ENCODE results near the gene IFITM2. TPM values are rescaled to one million over a fixed set of nuclear protein-coding genes. Genes with fewer than 3 reads are reported as not detected.

The IFITM2 gene
- total RNA-seq, 1 experiment from 2014 or later: 421 TPM

GRCh38 chr11:279966-280705 lies 27.5 kb upstream of the IFITM2 start:
- Histone ChIP-seq H3K4me2 (ENCODE audit: insufficient read depth, insufficient read length, low read length) (no peak overlapping the region), H4K20me1 (ENCODE audit: control insufficient read depth, insufficient read depth, insufficient read length) (no peaks in the 10 kb centered on the region), H3K14ac (ENCODE audit: insufficient read depth, low read length) (no peak overlapping the region), H2BK120ac (ENCODE audit: low read depth, low read length, poor library complexity, severe bottlenecking) (no peak overlapping the region), H4K5ac (ENCODE audit: insufficient read length, low read depth, low read length) (no peak overlapping the region), H3K79me2 (ENCODE audit: insufficient read depth, low read length) (no peaks in the 10 kb centered on the region), H3K23me2 (ENCODE audit: insufficient read length, low read depth, low read length, poor library complexity, severe bottlenecking) (no peaks in the 10 kb centered on the region), H2BK5ac (ENCODE audit: insufficient read length, low read length) (no peak overlapping the region), H4K8ac (replicated peaks; ENCODE audit: insufficient read length, low read depth, low read length) (no peak overlapping the region), H3K56ac (ENCODE audit: insufficient read length, low read depth, low read length) (no peak overlapping the region), H3K23ac (ENCODE audit: insufficient read length, low read depth, low read length) (no peak overlapping the region), H3K4me1 (ENCODE audit: insufficient read depth, low read length) (no peaks in the 10 kb centered on the region), H4K91ac (ENCODE audit: insufficient read length, low read depth, low read length) (no peak overlapping the region), H2BK15ac (ENCODE audit: low read depth, low read length) (no peak overlapping the region), H3K9me3 (ENCODE audit: control insufficient read depth, low read depth, low read length) (no peaks in the 10 kb centered on the region), H2BK12ac (ENCODE audit: insufficient read length, low read depth, low read length) (no peak overlapping the region), H2BK20ac (ENCODE audit: low read depth, low read length, poor library complexity, severe bottlenecking) (no peak overlapping the region), H3K9ac (ENCODE audit: extremely low read depth, insufficient read length, low read length) (no peak overlapping the region), H2AFZ (ENCODE audit: low read length) (no peak overlapping the region), H3K4ac (ENCODE audit: low read depth, low read length) (no peak overlapping the region), H3K18ac (ENCODE audit: insufficient read length, low read depth, low read length) (no peak overlapping the region), H2AK5ac (ENCODE audit: insufficient read length, low read length) (no peak overlapping the region), H3K79me1 (ENCODE audit: insufficient read depth, low read depth, low read length, poor library complexity, severe bottlenecking) (no peaks in the 10 kb centered on the region), H3K27me3 (ENCODE audit: insufficient read depth, low read length) (no peaks in the 10 kb centered on the region), H3T11ph (ENCODE audit: low read length) (no peak overlapping the region), H3K27ac (ENCODE audit: insufficient read length, low read depth, low read length) (no peak overlapping the region)
- Mint-ChIP-seq H3K4me3 (no peak overlapping the region), H3K9me3 (peaks cover 2 to 3% of the 10 kb centered on the region in 2 experiments; a peak in 1 of 5 replicates), H3K36me3 (ENCODE audit: insufficient read depth in 1 of 3, low read depth in 3 of 3) (no peaks in the 10 kb centered on the region; a peak in 2 of 7 replicates), H3K4me1 (peaks cover 29 to 39% of the 10 kb centered on the region in 2 experiments), H3K27ac (no peak overlapping the region), H3K27me3 (ENCODE audit: low read depth) (no peaks in the 10 kb centered on the region; the same call in 1 of the 2 replicates)
- WGBS (ENCODE audit: extremely low coverage, insufficient read length, low lambda C conversion rate): no CpG with 5 or more reads among the region's 85 CpGs
- no peak for DNase-seq
- TF ChIP-seq CTCF (conservative IDR thresholded peaks at IDR 0.05): no peak; the same call in 2 of the 3 replicates
